Measurements from ENCODE around the gene AHDC1. TPM values are rescaled to one million over a fixed set of nuclear protein-coding genes. Genes with fewer than 3 reads are reported as not detected.

AHDC1 gene, protein sequence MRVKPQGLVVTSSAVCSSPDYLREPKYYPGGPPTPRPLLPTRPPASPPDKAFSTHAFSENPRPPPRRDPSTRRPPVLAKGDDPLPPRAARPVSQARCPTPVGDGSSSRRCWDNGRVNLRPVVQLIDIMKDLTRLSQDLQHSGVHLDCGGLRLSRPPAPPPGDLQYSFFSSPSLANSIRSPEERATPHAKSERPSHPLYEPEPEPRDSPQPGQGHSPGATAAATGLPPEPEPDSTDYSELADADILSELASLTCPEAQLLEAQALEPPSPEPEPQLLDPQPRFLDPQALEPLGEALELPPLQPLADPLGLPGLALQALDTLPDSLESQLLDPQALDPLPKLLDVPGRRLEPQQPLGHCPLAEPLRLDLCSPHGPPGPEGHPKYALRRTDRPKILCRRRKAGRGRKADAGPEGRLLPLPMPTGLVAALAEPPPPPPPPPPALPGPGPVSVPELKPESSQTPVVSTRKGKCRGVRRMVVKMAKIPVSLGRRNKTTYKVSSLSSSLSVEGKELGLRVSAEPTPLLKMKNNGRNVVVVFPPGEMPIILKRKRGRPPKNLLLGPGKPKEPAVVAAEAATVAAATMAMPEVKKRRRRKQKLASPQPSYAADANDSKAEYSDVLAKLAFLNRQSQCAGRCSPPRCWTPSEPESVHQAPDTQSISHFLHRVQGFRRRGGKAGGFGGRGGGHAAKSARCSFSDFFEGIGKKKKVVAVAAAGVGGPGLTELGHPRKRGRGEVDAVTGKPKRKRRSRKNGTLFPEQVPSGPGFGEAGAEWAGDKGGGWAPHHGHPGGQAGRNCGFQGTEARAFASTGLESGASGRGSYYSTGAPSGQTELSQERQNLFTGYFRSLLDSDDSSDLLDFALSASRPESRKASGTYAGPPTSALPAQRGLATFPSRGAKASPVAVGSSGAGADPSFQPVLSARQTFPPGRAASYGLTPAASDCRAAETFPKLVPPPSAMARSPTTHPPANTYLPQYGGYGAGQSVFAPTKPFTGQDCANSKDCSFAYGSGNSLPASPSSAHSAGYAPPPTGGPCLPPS (N-terminal part only)
- total RNA-seq (100 to 1,000 TPM in 3 of 7 donors, 10 to 100 TPM in 4; 11.3 to 159 (median 91.2) TPM), polyA plus RNA-seq (10 to 100 TPM; 11.2 to 33.2 TPM)
- long read RNA-seq, donor 1, partial matches to known transcripts: 31 of 46 reads
- long read RNA-seq, donor 1, other reads (novel, unspliced or antisense): 15 of 46 reads
- long read RNA-seq, donor 2, partial matches to known transcripts: 35 of 35 reads
- long read RNA-seq, donor 2, other reads (novel, unspliced or antisense): 0 of 35 reads
- long read RNA-seq, donor 3, partial matches to known transcripts: 52 of 63 reads
- long read RNA-seq, donor 3, other reads (novel, unspliced or antisense): 11 of 63 reads

DNA sequence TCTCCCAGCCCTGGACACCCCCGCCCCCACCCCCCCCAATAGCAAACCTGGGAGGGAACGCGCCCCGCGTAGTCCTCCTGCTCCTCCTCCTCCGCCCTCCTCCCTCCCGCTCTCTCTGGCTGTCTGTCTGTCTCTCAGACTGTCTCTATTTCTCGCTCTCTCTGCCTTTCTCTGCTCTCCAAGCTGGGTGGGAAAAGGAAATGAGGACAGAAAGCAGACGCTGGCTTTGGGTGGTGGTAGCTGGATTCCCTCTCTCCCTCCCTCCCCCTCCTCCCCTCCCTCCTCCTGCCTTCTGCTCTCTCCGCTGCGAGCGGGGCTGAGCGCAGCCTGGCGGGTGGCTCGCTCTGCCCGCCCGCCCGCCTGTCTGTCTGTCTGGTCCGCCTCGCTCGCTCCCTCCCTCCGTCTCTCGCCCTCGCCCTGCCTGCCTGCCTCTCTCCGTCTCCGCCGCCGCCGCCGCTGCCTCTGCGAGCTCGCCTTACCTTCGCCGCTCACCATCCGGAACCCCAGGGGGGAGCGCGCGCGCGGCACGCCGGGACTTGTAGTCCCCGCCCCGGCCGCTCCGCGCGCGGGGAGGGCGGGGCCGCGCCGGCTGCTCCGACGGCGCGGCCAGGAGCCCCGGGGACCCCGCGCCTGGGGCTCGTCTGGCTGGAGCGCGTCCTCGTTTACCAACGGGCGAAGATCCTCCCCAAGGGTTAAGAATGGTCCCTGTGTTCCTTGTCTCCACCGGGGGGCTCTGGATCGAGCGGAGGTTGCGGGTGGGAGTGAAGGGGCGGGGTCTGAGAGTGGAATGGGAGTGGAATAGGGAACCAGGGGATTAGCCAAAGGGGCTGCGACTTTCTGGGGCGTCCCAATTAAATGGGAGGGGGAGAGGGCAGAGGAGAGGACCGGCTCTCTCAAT is at the start of gene AHDC1:
Gene AHDC1 (minus strand): TSS at position 464 of the 898 bp plus-strand sequence. CDS start 52,029 bp downstream, outside the sequence.
- peak within 1 kb of the TSS; percentile 86 to 92 for H3K27ac ChIP-seq
- H3K4me1 ChIP-seq (ENCODE audit: insufficient read depth): peaks cover 12% of the 10 kb centered on the region
- WGBS, 3 donors: 0 to 1% (median 0%) methylated on average over 52 to 74 of the region's 74 CpGs
- DNase-seq: peak; percentile 91 to 94 (median 93)
- TF ChIP-seq EP300 (IDR thresholded peaks at IDR 0.05) (no peak), POLR2A (IDR thresholded peaks at IDR 0.05) (peak; percentile 94)
- TF ChIP-seq, protein P1, sequence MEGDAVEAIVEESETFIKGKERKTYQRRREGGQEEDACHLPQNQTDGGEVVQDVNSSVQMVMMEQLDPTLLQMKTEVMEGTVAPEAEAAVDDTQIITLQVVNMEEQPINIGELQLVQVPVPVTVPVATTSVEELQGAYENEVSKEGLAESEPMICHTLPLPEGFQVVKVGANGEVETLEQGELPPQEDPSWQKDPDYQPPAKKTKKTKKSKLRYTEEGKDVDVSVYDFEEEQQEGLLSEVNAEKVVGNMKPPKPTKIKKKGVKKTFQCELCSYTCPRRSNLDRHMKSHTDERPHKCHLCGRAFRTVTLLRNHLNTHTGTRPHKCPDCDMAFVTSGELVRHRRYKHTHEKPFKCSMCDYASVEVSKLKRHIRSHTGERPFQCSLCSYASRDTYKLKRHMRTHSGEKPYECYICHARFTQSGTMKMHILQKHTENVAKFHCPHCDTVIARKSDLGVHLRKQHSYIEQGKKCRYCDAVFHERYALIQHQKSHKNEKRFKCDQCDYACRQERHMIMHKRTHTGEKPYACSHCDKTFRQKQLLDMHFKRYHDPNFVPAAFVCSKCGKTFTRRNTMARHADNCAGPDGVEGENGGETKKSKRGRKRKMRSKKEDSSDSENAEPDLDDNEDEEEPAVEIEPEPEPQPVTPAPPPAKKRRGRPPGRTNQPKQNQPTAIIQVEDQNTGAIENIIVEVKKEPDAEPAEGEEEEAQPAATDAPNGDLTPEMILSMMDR (IDR thresholded peaks at IDR 0.05): peak in 2 of 3 donors; percentile 46 to 60
- no peaks in the 10 kb centered on the region for H3K9me3 ChIP-seq
- H3K27me3 ChIP-seq: no peaks in the 10 kb centered on the region
- peak within 1 kb of the TSS; percentile 75 for H3K4me3 ChIP-seq
- intact Hi-C loops (cut with DNase I): loop anchor here (2.0 to 10.0 kb wide), 7 partner anchors 37 to 187 kb away; partner anchors contain the start of gene WASF2 (in 1 of the 4)
- H3K36me3 ChIP-seq: no peaks in the 10 kb centered on the region

DNA sequence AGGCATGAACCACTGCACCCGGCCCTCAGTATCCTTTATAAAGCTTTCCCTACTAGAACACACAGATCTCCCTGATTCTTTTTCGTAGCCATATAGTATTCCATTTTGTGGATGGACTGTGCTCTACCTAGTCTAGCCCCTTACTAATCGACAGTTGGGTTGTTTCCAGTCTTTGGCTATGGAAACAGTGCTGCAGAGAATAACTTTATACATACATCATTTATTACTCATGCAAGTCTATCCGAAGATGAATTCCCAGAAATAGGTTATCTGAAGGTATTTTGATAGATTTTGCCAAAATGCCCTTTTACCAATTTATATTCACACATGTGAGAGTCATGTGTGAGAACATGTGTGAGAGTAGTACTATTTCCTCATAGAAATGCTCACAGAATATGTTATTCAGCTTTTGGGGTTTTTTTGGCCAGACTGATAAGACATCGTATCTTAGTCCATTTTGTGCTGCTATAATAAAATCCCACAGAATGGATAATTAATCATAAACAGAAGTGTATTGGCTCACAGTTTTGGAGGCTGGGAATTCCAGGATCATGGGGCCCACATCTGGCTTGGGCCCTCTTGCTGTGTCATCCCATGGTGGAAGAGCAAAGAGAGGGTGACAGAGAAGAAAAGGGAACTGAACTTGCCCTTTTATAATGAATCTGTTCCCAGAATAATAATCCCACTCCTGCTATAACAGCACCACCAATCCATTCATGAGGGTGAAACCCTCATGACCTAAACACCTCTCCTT is 48.3 kb upstream of the AHDC1 start:
- DNase-seq: no peak
- Histone ChIP-seq H3K4me1 (ENCODE audit: insufficient read depth) (no peaks in the 10 kb centered on the region), H3K9me3 (no peaks in the 10 kb centered on the region), H3K36me3 (no peaks in the 10 kb centered on the region), H3K27ac (no peak overlapping the region), H3K27me3 (no peaks in the 10 kb centered on the region), H3K4me3 (no peak overlapping the region)
- WGBS, 3 donors: 88 to 93% (median 90%) methylated on average over 5 of the region's 5 CpGs
- TF ChIP-seq POLR2A (IDR thresholded peaks at IDR 0.05): no peak
- TF ChIP-seq, protein P1 (IDR thresholded peaks at IDR 0.05): no peak
- TF ChIP-seq EP300 (IDR thresholded peaks at IDR 0.05): no peak
- intact Hi-C loops (cut with DNase I): no loop called here

DNA sequence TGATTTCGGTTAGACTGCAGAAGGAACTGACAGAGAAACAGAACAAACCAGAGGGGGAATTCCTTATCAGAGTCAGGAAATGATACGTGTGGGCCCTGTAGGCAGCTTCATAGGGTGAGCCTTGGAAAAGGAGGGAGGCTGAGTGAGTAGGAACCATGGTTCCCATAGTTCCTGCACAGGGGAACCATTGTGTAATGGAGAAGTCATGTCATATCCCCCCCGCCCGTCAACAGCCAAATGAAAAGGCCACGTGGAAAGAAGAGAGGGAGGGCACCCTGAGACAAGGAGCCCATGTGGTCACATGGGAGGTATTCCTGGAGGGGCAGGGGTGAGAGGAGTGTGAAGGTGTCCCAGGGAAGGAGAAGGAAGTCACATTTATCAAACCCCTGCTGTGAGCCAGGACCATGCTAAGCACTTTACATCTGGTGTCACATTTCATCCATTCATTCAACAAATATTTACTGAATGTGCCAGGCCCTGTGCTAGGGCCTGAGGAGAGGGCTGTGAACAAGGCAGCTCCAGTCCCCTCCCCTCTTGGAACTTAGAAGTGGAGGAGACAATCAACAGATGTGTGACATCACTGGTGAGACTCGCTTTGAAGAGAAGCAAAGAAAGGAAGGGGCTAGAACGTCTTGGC is 46.7 kb upstream of the AHDC1 start:
- Histone ChIP-seq H3K4me1 (ENCODE audit: insufficient read depth) (no peaks in the 10 kb centered on the region), H3K9me3 (no peaks in the 10 kb centered on the region), H3K4me3 (no peak overlapping the region), H3K27ac (no peak overlapping the region), H3K36me3 (no peaks in the 10 kb centered on the region), H3K27me3 (no peaks in the 10 kb centered on the region)
- no peak for DNase-seq
- intact Hi-C loops (cut with DNase I): no loop called here
- TF ChIP-seq POLR2A (IDR thresholded peaks at IDR 0.05): no peak
- TF ChIP-seq, protein P1 (IDR thresholded peaks at IDR 0.05): no peak
- TF ChIP-seq EP300 (IDR thresholded peaks at IDR 0.05): no peak
- WGBS, 3 donors: 42 to 58% (median 55%) methylated on average over 7 of the region's 7 CpGs

All from ovary (tissue), 10 donors.